ENCODE results near the gene STAT4.

The STAT4 gene

DNA sequence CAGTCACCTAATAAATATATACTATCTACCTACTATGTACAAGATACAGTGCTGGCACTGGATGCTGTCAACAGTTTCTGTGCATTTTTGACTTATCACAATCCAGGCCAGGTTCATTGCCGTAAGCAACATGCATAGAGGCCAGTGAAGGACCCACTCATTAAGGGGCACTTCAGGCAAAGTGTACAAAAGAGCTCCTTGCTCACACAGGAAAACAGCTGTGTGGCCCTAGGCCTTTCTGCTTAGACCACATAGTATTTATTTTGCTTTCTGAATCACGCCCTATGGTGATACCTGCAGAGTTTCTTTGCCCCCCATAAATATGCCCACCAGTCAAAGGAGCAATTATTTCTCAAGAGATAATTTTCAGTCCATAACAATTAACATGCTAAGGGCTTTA is 39.6 kb upstream of the STAT4 start:
- no peak overlapping the region for H3K4me3 ChIP-seq (replicated peaks; ENCODE audit: low read depth, low read length)
- no peak for TF ChIP-seq CTCF (IDR thresholded peaks at IDR 0.05; ENCODE audit: low read length, missing control alignments)
- DNase-seq (ENCODE audit: low read depth): no peak

DNA sequence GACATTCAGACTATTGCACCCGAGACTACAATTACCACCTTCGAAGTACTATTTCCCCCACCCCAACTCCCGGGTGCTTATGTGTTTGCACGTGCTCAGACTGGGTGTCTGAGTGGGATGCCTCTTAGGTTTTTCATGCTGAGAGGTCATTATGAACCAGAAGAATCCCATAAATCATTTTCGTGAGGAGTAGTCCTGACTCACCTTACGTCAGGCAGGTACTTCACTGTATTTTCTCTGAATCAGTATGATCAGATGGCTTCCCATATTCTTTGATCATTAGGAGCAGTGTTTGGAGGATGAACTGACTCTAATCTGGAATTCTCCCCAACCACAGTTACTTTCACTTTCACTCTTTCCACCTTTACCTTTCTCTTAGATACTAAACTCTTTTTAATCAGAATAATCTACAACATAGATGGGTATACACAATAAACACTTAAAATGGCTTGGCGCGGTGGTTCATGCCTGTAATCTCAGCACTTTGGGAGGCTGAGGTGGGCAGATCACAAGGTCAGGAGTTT is 38.4 kb upstream of the STAT4 start:
- TF ChIP-seq CTCF (IDR thresholded peaks at IDR 0.05; ENCODE audit: low read length, missing control alignments): no peak
- DNase-seq (ENCODE audit: low read depth): no peak
- H3K4me3 ChIP-seq (replicated peaks; ENCODE audit: low read depth, low read length): no peak overlapping the region

DNA sequence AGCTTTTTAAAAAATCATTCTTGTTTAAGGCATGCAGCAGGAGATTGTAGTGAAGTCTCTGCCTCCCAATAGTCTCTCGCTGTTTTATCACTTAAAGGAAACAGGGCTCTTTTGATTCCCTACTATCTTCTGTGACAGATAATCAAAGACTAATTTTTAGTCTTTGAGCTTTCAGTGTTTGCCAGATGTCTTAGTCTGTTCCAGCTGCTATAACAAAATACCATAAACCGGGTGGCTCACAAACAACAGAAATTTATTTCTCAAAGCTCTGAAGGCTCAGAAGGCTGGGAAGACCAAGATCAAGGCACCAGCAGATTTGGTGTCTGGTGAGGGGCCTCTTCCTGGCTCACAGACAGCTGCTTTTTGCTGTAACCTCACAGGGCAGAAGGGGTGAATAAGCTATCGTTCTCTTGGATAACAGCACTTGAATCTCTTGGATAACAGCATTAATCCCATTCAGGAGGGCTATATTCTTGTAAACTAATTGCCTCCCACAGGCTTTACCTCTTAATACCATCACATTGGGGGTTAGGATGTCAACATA is 37.8 kb upstream of the STAT4 start:
- H3K4me3 ChIP-seq (replicated peaks; ENCODE audit: low read depth, low read length): no peak overlapping the region
- TF ChIP-seq CTCF (IDR thresholded peaks at IDR 0.05; ENCODE audit: low read length, missing control alignments): no peak
- DNase-seq (ENCODE audit: low read depth): no peak

- no peak for DNase-seq (ENCODE audit: low read depth)
- no peak for TF ChIP-seq CTCF (IDR thresholded peaks at IDR 0.05; ENCODE audit: low read length, missing control alignments)
- H3K4me3 ChIP-seq (replicated peaks; ENCODE audit: low read depth, low read length): no peak overlapping the region
These were observed 36.5 kb upstream of the STAT4 start for GRCh38 chr2:191187105-191187829.

GRCh38 chr2:191184457-191184856 is 33.7 kb upstream of the STAT4 start:
- no peak overlapping the region for H3K4me3 ChIP-seq (replicated peaks; ENCODE audit: low read depth, low read length)
- TF ChIP-seq CTCF (IDR thresholded peaks at IDR 0.05; ENCODE audit: low read length, missing control alignments): no peak
- no peak for DNase-seq (ENCODE audit: low read depth)

GRCh38 chr2:191183516-191183915 is 32.7 kb upstream of the STAT4 start:
- no peak for DNase-seq (ENCODE audit: low read depth)

More at GRCh38 chr2:191183516-191183915, 32.7 kb upstream of the STAT4 start:
- no peak for TF ChIP-seq CTCF (IDR thresholded peaks at IDR 0.05; ENCODE audit: low read length, missing control alignments)
- no peak overlapping the region for H3K4me3 ChIP-seq (replicated peaks; ENCODE audit: low read depth, low read length)

Measured in fibroblast of pulmonary artery (primary cell).